DND-41 (cell line): ENCODE results near the gene SNPH.
"Not testable (repeated sequence)": the region's sequence is repeated elsewhere in the genome, so short reads cannot be mapped to it uniquely, and the experiment has no call there.

Experiments used
- ATAC-seq: fragments of 200-7000 bp; cut with Tn5 transposase; 3 replicates; pipeline ENCODE4 v1.9.1; 2021; ENCODE audit warnings: low read depth; ENCODE audit not compliant: insufficient read depth
- DNase-seq: peaks from one replicate; pipeline ENCODE4 v3.0.0-alpha.2; 2020
- H2AFZ ChIP-seq: 2 replicates; pipeline ENCODE4 v1.6.0; 2012; ENCODE audit warnings: low read depth, low read length
- H3K27ac ChIP-seq: 2 replicates; pipeline ENCODE4 v1.5.1; 2012; ENCODE audit warnings: low read length, inconsistent platforms
- H3K27me3 ChIP-seq: fragments of 200-600 bp; sonication (generic); 2 replicates; pipeline ENCODE4 v1.6.0; 2012; ENCODE audit warnings: low read length, mild to moderate bottlenecking, inconsistent platforms; ENCODE audit not compliant: insufficient read depth, poor library complexity
- H3K36me3 ChIP-seq: 2 replicates; pipeline ENCODE4 v1.5.1; 2012; ENCODE audit warnings: low read length, inconsistent platforms; ENCODE audit not compliant: insufficient read depth
- H3K4me1 ChIP-seq: 2 replicates; pipeline ENCODE4 v1.5.1; 2012; ENCODE audit warnings: mild to moderate bottlenecking, low read length; ENCODE audit not compliant: insufficient read depth
- H3K4me2 ChIP-seq: 2 replicates; pipeline ENCODE4 v1.6.0; 2012; ENCODE audit warnings: mild to moderate bottlenecking, moderate library complexity, low read length, inconsistent platforms; ENCODE audit not compliant: insufficient read depth
- H3K4me3 ChIP-seq, 2 experiments: fragments of 200-600 bp in 1 of 2; shearing (Covaris generic) in 1 of 2; 2 replicates each; pipeline ENCODE4 v1.5.1; 2012 to 2016; ENCODE audit warnings: inconsistent platforms in 2 of 2, low read length in 2 of 2, mild to moderate bottlenecking in 2 of 2, low read depth in 1 of 2, moderate library complexity in 1 of 2
- H3K79me2 ChIP-seq: 2 replicates; pipeline ENCODE4 v1.6.0; 2012; ENCODE audit warnings: low read length, inconsistent platforms; ENCODE audit not compliant: insufficient read depth
- H3K9ac ChIP-seq: 2 replicates; pipeline ENCODE4 v1.6.0; 2012; ENCODE audit warnings: low read depth, mild to moderate bottlenecking, inconsistent platforms, low read length, moderate library complexity
- H3K9me3 ChIP-seq: 2 replicates; pipeline ENCODE4 v1.5.1; 2012; ENCODE audit warnings: low read length, moderate library complexity, mild to moderate bottlenecking, inconsistent platforms; ENCODE audit not compliant: insufficient read depth, severe bottlenecking
- H4K20me1 ChIP-seq: 2 replicates; pipeline ENCODE4 v1.6.0; 2012; ENCODE audit warnings: low read length; ENCODE audit not compliant: insufficient read depth
- EZH2 ChIP-seq: IDR thresholded peaks from 3 replicates; pipeline ENCODE4 v1.6.1; 2012; ENCODE audit warnings: borderline replicate concordance, low read depth, mild to moderate bottlenecking, moderate library complexity, low read length, inconsistent platforms; ENCODE audit not compliant: severe bottlenecking
- TF ChIP-seq, protein P1 (sequence below): IDR thresholded peaks from 2 replicates; pipeline ENCODE4 v1.5.1; 2012; ENCODE audit warnings: borderline replicate concordance, low read length, moderate library complexity, mild to moderate bottlenecking; ENCODE audit not compliant: poor library complexity, severe bottlenecking; ENCODE audit errors: extremely low read depth

Gene SNPH

GRCh38 chr20:1338096-1338495, 72.0 kb downstream of the SNPH start:
- ATAC-seq (no peak), DNase-seq (peak; percentile 2)
- Histone ChIP-seq H3K27me3 (no peaks in the 10 kb centered on the region), H3K9ac (no peak overlapping the region), H3K4me3 (no peak overlapping the region), H3K4me2 (no peak overlapping the region), H3K4me1 (no peaks in the 10 kb centered on the region), H3K27ac (no peak overlapping the region), H4K20me1 (peaks cover 38% of the 10 kb centered on the region), H2AFZ (no peak overlapping the region), H3K79me2 (peaks cover 5% of the 10 kb centered on the region; the same call in 1 of the 2 replicates), H3K9me3 (no peaks in the 10 kb centered on the region), H3K36me3 (peaks cover 30% of the 10 kb centered on the region)
- TF ChIP-seq, protein P1, sequence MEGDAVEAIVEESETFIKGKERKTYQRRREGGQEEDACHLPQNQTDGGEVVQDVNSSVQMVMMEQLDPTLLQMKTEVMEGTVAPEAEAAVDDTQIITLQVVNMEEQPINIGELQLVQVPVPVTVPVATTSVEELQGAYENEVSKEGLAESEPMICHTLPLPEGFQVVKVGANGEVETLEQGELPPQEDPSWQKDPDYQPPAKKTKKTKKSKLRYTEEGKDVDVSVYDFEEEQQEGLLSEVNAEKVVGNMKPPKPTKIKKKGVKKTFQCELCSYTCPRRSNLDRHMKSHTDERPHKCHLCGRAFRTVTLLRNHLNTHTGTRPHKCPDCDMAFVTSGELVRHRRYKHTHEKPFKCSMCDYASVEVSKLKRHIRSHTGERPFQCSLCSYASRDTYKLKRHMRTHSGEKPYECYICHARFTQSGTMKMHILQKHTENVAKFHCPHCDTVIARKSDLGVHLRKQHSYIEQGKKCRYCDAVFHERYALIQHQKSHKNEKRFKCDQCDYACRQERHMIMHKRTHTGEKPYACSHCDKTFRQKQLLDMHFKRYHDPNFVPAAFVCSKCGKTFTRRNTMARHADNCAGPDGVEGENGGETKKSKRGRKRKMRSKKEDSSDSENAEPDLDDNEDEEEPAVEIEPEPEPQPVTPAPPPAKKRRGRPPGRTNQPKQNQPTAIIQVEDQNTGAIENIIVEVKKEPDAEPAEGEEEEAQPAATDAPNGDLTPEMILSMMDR, result no peak
- TF ChIP-seq EZH2, result no peak

GRCh38 chr20:1338801-1339200, 72.7 kb downstream of the SNPH start:
- peaks cover 25% of the 10 kb centered on the region for H3K36me3 ChIP-seq
- no peaks in the 10 kb centered on the region for H3K27me3 ChIP-seq
- H3K9ac ChIP-seq, result no peak overlapping the region
- H3K4me2 ChIP-seq, result no peak overlapping the region
- H3K4me3 ChIP-seq, result no peak overlapping the region
- peak; percentile 1 for DNase-seq
- ATAC-seq, result no peak
- no peak overlapping the region for H2AFZ ChIP-seq
- H3K79me2 ChIP-seq, result peaks cover 5% of the 10 kb centered on the region; the same call in 1 of the 2 replicates
- TF ChIP-seq, protein P1, result no peak
- TF ChIP-seq EZH2, result no peak
- H3K4me1 ChIP-seq, result no peaks in the 10 kb centered on the region
- H3K27ac ChIP-seq, result no peak overlapping the region
- H4K20me1 ChIP-seq, result peaks cover 33% of the 10 kb centered on the region
- H3K9me3 ChIP-seq, result no peaks in the 10 kb centered on the region

- H4K20me1 ChIP-seq, result peaks cover 18% of the 10 kb centered on the region
- no peak for ATAC-seq
- H3K27me3 ChIP-seq, result no peaks in the 10 kb centered on the region
Measured at GRCh38 chr20:1341561-1342265, 75.6 kb downstream of the SNPH start.

DNA sequence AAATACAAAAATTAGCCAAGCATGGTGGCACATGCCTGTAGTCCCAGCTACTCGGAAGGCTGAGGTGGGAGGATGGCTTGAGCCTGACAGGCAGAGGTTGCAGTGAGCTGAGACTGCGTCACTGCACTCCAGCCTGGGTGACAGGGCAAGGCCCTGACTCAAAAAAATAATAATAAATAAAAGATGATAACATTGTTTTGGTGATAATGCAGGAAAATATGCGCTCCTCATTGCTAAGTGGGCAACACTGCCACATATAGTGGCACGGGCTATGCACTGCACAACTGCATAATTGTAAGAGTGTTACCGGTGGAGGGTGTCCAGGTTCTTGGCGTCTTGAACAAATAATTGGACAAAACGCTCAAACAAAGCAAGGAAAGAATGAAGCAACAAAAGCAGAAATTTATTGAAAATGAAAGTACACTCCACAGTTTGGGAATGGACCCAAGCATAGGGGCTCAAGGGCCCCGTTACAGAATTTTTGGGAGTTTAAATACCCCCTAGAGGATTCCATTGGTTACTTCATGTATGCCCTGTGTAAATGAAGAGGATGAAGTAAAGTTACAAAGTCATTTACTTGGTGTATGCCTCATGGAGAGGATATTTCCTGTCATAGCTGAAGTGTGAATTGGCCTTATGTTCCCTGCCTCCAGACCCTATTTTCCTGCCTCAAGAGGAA, 77.5 kb downstream of the SNPH start:
- not testable (repeated sequence) for H3K27ac ChIP-seq, H3K9ac ChIP-seq, H3K9me3 ChIP-seq, H3K79me2 ChIP-seq, H3K27me3 ChIP-seq, ATAC-seq, H3K4me2 ChIP-seq, H4K20me1 ChIP-seq, H3K36me3 ChIP-seq, H3K4me3 ChIP-seq, H2AFZ ChIP-seq
- peaks cover 16% of the 10 kb centered on the region for H3K4me1 ChIP-seq
- peak; percentile 2 for DNase-seq

More at GRCh38 chr20:1341561-1342265, 75.6 kb downstream of the SNPH start:
- no peak overlapping the region for H2AFZ ChIP-seq
- H3K4me1 ChIP-seq, result peaks cover 11% of the 10 kb centered on the region
- TF ChIP-seq, protein P1, result no peak
- no peak for TF ChIP-seq EZH2
- peak; percentile 3 for DNase-seq
- H3K27ac ChIP-seq, result no peak overlapping the region; the same call in 1 of the 2 replicates
- H3K9me3 ChIP-seq, result no peaks in the 10 kb centered on the region
- no peak overlapping the region for H3K9ac ChIP-seq
- no peak overlapping the region for H3K4me2 ChIP-seq
- peaks cover 12% of the 10 kb centered on the region for H3K36me3 ChIP-seq
- no peak overlapping the region for H3K4me3 ChIP-seq
- no peaks in the 10 kb centered on the region for H3K79me2 ChIP-seq
